ENCODE results near the gene HMG20B.
A peak's percentile ranks its signal among the peaks of the same experiment; 100 is the strongest.

HMG20B gene

GRCh38 chr19:3604987-3605343, 32.2 kb downstream of the HMG20B start:
- TF ChIP-seq USF1 (IDR thresholded peaks at IDR 0.05) (no peak), EGR1 (IDR thresholded peaks at IDR 0.05) (no peak), TEAD4 (IDR thresholded peaks at IDR 0.05) (no peak), MAX (IDR thresholded peaks at IDR 0.05) (no peak), ZBTB7A (IDR thresholded peaks at IDR 0.05; ENCODE audit: low read depth) (no peak), RAD21 (IDR thresholded peaks at IDR 0.05; ENCODE audit: low read depth) (no peak), TCF12 (IDR thresholded peaks at IDR 0.05; ENCODE audit: low read depth) (no peak)

GRCh38 chr19:3605361-3605760, 32.6 kb downstream of the HMG20B start:
- TF ChIP-seq NFIC (IDR thresholded peaks at IDR 0.05) (no peak), TAF1 (IDR thresholded peaks at IDR 0.05; ENCODE audit: low read depth) (no peak), CREB1 (IDR thresholded peaks at IDR 0.05; ENCODE audit: low read depth) (no peak), CEBPB (IDR thresholded peaks at IDR 0.05) (no peak), EGR1 (IDR thresholded peaks at IDR 0.05) (no peak)

- TF ChIP-seq MAX (IDR thresholded peaks at IDR 0.05) (no peak), TCF12 (IDR thresholded peaks at IDR 0.05; ENCODE audit: low read depth) (no peak), FOXM1 (IDR thresholded peaks at IDR 0.05; ENCODE audit: borderline replicate concordance, low read depth) (no peak), EP300 (IDR thresholded peaks at IDR 0.05; ENCODE audit: borderline replicate concordance) (no peak), YY1 (IDR thresholded peaks at IDR 0.05; ENCODE audit: low read depth) (no peak), TEAD4 (IDR thresholded peaks at IDR 0.05) (no peak), CREB1 (IDR thresholded peaks at IDR 0.05; ENCODE audit: low read depth) (no peak), REST (IDR thresholded peaks at IDR 0.05; ENCODE audit: low read depth) (no peak), USF1 (IDR thresholded peaks at IDR 0.05) (no peak), RAD21 (IDR thresholded peaks at IDR 0.05; ENCODE audit: low read depth) (no peak), NFIC (IDR thresholded peaks at IDR 0.05) (no peak), EGR1 (IDR thresholded peaks at IDR 0.05) (no peak), ZBTB7A (IDR thresholded peaks at IDR 0.05; ENCODE audit: low read depth) (no peak), TAF1 (IDR thresholded peaks at IDR 0.05; ENCODE audit: low read depth) (no peak), CEBPB (IDR thresholded peaks at IDR 0.05) (no peak)
Measured at GRCh38 chr19:3605770-3606169, 33.0 kb downstream of the HMG20B start.

- TF ChIP-seq TAF1 (IDR thresholded peaks at IDR 0.05; ENCODE audit: low read depth) (no peak), CREB1 (IDR thresholded peaks at IDR 0.05; ENCODE audit: low read depth) (no peak), NFIC (IDR thresholded peaks at IDR 0.05) (peak; percentile 72), ZBTB7A (IDR thresholded peaks at IDR 0.05; ENCODE audit: low read depth) (peak; percentile 54; the same call in 1 of the 2 replicates), EP300 (IDR thresholded peaks at IDR 0.05; ENCODE audit: borderline replicate concordance) (no peak), MAX (IDR thresholded peaks at IDR 0.05) (peak; percentile 39), CEBPB (IDR thresholded peaks at IDR 0.05) (no peak), EGR1 (IDR thresholded peaks at IDR 0.05) (no peak), YY1 (IDR thresholded peaks at IDR 0.05; ENCODE audit: low read depth) (no peak), USF1 (IDR thresholded peaks at IDR 0.05) (no peak), RAD21 (IDR thresholded peaks at IDR 0.05; ENCODE audit: low read depth) (peak; percentile 3; the same call in 1 of the 2 replicates), FOXM1 (IDR thresholded peaks at IDR 0.05; ENCODE audit: borderline replicate concordance, low read depth) (no peak), TEAD4 (IDR thresholded peaks at IDR 0.05) (no peak), TCF12 (IDR thresholded peaks at IDR 0.05; ENCODE audit: low read depth) (0 out of 2 replicates have a peak, but pooled peaks have one; percentile 28), REST (IDR thresholded peaks at IDR 0.05; ENCODE audit: low read depth) (no peak)
Measured at GRCh38 chr19:3606174-3606689, 33.5 kb downstream of the HMG20B start.

GRCh38 chr19:3606690-3607289, 34.0 kb downstream of the HMG20B start, which contains the start of gene TBXA2R:
Gene TBXA2R (minus strand): TSS chr19:3606875. CDS start chr19:3600634, 6,241 bp downstream.
- TF ChIP-seq CEBPB (IDR thresholded peaks at IDR 0.05) (no peak), TAF1 (IDR thresholded peaks at IDR 0.05; ENCODE audit: low read depth) (no peak), RAD21 (IDR thresholded peaks at IDR 0.05; ENCODE audit: low read depth) (no peak), CREB1 (IDR thresholded peaks at IDR 0.05; ENCODE audit: low read depth) (no peak), ZBTB7A (IDR thresholded peaks at IDR 0.05; ENCODE audit: low read depth) (no peak), MAX (IDR thresholded peaks at IDR 0.05) (no peak), NFIC (IDR thresholded peaks at IDR 0.05) (no peak), YY1 (IDR thresholded peaks at IDR 0.05; ENCODE audit: low read depth) (no peak), EGR1 (IDR thresholded peaks at IDR 0.05) (no peak), TEAD4 (IDR thresholded peaks at IDR 0.05) (no peak), EP300 (IDR thresholded peaks at IDR 0.05; ENCODE audit: borderline replicate concordance) (no peak), REST (IDR thresholded peaks at IDR 0.05; ENCODE audit: low read depth) (no peak), USF1 (IDR thresholded peaks at IDR 0.05) (no peak), TCF12 (IDR thresholded peaks at IDR 0.05; ENCODE audit: low read depth) (no peak), FOXM1 (IDR thresholded peaks at IDR 0.05; ENCODE audit: borderline replicate concordance, low read depth) (no peak)
